GM12865 (cell line): ENCODE measurements around the gene CYP2J2.
"Not testable (repeated sequence)": the region's sequence is repeated elsewhere in the genome, so short reads cannot be mapped to it uniquely, and the experiment has no call there.

Experiments
- DNase-seq: peaks from one replicate; pipeline ENCODE4 v3.0.0; 2010; ENCODE audit warnings: low read depth
- H3K4me3 ChIP-seq: 2 replicates; pipeline ENCODE4 v1.5.1; 2011; ENCODE audit warnings: mild to moderate bottlenecking, low read depth, low read length, control low read depth
- CTCF ChIP-seq: IDR thresholded peaks from 2 replicates; pipeline ENCODE4 v1.5.1; 2011; ENCODE audit warnings: low read length, control low read depth, low read depth, inconsistent platforms; ENCODE audit not compliant: insufficient read depth; ENCODE audit errors: missing control alignments

Gene CYP2J2

GRCh38 chr1:59919746-59920145 lies 6.8 kb downstream of the CYP2J2 start:
- no peak for TF ChIP-seq CTCF
- DNase-seq: no peak
- H3K4me3 ChIP-seq: no peak overlapping the region

DNA sequence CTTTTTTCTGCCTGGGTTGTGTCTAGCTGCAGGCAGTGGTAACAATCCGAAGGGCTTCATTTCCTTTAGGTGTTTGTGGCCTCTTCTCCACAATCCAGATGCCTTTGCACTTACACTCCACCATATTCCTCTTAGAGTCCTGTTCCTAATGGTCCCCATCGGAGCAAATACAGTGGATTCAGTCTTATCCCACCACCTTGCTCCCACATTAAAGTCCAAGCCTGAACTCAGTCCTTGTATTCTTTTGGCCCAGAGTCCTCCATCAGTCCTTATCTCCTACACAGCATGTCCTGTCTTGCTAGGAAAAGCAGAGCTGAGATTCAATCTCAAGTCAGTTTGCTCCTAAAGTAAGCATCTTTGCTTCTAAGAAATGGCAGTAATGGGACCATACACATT lies 8.8 kb downstream of the CYP2J2 start:
- no peak overlapping the region for H3K4me3 ChIP-seq
- TF ChIP-seq CTCF: no peak
- no peak for DNase-seq

GRCh38 chr1:59917026-59917784 lies 9.4 kb downstream of the CYP2J2 start:
- no peak overlapping the region for H3K4me3 ChIP-seq
- DNase-seq: no peak
- TF ChIP-seq CTCF: no peak

GRCh38 chr1:59915516-59915915 lies 11.1 kb downstream of the CYP2J2 start:
- no peak overlapping the region for H3K4me3 ChIP-seq
- DNase-seq: no peak
- TF ChIP-seq CTCF: no peak

DNA sequence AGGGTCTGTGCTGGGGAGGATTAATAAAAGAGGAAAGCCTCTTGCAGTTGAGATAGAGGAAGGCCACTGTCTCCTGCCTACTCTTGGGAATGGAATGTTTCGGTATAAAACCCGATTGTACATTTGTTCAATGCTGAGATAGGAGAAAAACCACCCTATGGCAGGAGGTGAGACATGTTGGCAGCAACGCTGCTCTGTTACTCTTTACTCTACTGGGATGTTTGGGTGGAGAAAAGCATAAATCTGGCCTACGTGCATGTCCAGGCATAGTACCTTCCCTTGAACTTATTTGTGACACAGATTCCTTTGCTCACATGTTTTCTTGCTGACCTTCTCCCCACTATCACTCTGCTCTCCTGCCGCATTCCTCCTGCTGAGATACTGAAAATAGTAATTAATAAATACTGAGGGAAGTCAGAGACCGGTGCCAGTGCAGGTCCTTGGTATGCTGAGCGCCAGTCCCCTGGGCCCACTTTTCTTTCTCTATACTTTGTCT lies 11.7 kb downstream of the CYP2J2 start:
- H3K4me3 ChIP-seq, DNase-seq: not testable (repeated sequence)

DNA sequence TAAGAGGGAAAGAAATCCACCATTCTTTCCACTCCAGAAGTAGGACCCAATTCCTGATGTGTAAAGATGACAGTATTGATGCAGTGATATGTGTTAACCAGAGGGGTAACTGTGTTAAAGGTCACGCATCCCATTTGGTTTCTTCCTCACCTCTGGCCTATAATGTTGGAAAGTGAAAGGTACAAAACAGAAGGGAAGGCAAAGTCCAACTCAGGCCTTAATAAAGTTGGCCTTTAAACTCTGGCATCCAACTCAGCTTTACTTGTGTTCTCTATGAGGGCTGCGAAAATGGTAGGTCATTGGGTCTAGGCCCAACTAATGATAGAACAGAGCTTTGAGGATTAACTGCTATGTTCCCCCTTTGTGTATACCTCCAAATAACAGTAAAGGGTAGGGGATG lies 17.9 kb downstream of the CYP2J2 start:
- no peak for DNase-seq
- TF ChIP-seq CTCF: no peak
- no peak overlapping the region for H3K4me3 ChIP-seq

GRCh38 chr1:59908084-59908483 lies 18.5 kb downstream of the CYP2J2 start:
- TF ChIP-seq CTCF: no peak
- DNase-seq: no peak
- H3K4me3 ChIP-seq: no peak overlapping the region
